ENCODE data around the gene SMG6. TPM values are rescaled to one million over a fixed set of nuclear protein-coding genes. Genes with fewer than 3 reads are reported as not detected.
A peak's percentile ranks its signal among the peaks of the same experiment; 100 is the strongest.

The SMG6 gene
- total RNA-seq, 1 donor from 2014 or later = 36.7 TPM

DNA sequence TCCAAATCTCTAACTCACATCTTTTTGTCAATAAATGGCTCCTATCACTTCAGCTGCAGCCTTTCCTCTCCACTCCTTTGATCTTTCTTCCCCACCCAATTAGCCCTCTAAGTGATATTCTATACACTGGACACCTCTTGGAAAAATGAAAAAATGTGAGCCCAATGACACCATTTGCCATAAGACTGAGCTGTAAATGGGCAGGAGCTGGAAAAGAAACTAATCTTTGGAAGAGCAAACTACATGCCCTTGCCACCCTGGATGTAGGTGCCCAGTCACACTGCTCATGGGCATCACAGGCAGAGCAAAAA lies 80.0 kb downstream of the SMG6 start:
- TF ChIP-seq, protein P1, sequence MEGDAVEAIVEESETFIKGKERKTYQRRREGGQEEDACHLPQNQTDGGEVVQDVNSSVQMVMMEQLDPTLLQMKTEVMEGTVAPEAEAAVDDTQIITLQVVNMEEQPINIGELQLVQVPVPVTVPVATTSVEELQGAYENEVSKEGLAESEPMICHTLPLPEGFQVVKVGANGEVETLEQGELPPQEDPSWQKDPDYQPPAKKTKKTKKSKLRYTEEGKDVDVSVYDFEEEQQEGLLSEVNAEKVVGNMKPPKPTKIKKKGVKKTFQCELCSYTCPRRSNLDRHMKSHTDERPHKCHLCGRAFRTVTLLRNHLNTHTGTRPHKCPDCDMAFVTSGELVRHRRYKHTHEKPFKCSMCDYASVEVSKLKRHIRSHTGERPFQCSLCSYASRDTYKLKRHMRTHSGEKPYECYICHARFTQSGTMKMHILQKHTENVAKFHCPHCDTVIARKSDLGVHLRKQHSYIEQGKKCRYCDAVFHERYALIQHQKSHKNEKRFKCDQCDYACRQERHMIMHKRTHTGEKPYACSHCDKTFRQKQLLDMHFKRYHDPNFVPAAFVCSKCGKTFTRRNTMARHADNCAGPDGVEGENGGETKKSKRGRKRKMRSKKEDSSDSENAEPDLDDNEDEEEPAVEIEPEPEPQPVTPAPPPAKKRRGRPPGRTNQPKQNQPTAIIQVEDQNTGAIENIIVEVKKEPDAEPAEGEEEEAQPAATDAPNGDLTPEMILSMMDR (IDR thresholded peaks at IDR 0.05) = no peak
- H3K27me3 Mint-ChIP-seq (ENCODE audit: unreplicated experiment) = no peaks in the 10 kb centered on the region
- H3K27ac Mint-ChIP-seq (ENCODE audit: unreplicated experiment) = no peak overlapping the region
- DNase-seq (ENCODE audit: extremely low spot score, unreplicated experiment) = no peak
- H3K36me3 Mint-ChIP-seq (ENCODE audit: unreplicated experiment) = peaks cover 8% of the 10 kb centered on the region
- H3K4me1 Mint-ChIP-seq (ENCODE audit: unreplicated experiment) = peaks cover 12% of the 10 kb centered on the region
- no peaks in the 10 kb centered on the region for H3K9me3 Mint-ChIP-seq (ENCODE audit: unreplicated experiment)
- H3K4me3 Mint-ChIP-seq (ENCODE audit: unreplicated experiment) = no peak overlapping the region

DNA sequence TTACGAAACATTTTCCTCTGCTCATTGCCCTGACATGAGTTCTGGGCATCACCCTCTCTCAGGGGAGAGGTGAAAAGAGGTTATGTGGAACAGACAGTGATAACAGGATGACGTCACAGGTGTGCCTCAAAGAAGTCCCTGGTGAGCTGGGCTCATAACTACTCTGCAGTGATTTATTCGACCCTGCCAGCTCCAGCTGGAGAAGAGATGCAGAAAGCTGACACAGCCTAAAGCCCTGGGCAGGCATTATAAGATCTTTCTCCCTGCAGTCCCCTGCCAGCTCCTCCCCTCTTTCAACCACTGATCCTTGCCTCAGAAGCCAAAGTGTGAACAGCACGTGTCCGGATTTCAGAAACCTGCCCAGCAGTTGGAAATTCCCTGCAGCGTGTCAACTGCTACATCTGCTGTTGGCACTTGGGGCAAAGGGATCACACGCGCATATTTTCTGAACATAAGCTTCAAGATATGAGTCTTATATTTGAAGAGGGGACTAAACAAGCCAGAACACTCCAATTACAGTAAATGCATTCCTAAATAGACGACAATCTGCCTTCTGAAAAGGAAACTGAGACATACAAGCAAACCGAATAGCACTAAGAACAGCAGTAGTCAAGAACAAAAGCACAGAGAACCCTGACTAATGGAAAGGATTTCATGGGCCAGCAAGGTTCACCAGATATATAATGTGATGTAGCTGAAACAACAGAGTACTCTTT lies 80.5 kb downstream of the SMG6 start:
- peak overlapping the region; percentile 72 for H3K27ac Mint-ChIP-seq (ENCODE audit: unreplicated experiment)
- no peak overlapping the region for H3K4me3 Mint-ChIP-seq (ENCODE audit: unreplicated experiment)
- TF ChIP-seq, protein P1 (IDR thresholded peaks at IDR 0.05) = no peak

DNA sequence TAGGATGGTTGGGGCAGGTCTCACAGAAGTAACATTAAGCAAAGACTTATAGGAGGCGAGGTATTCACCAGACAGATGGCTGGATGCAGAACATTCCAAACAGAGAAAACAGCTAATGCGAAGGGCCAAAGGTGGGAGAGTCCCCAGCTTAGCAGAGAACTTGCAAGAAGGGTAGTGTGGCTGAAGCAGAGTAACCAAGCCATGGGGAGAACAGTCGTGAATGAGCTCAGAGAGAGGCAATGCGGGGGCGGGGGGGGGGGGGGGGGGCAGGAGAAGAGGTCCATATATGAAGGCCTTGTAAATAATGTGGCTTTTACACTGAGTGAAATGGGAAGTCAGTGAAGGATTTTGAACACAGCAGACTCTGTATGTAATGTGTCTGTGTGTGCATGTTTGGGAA lies 81.3 kb downstream of the SMG6 start:
- TF ChIP-seq, protein P1 (IDR thresholded peaks at IDR 0.05) = no peak
- Mint-ChIP-seq H3K36me3 (ENCODE audit: unreplicated experiment) (peaks cover 10% of the 10 kb centered on the region), H3K27ac (ENCODE audit: unreplicated experiment) (no peak overlapping the region), H3K4me1 (ENCODE audit: unreplicated experiment) (peaks cover 12% of the 10 kb centered on the region), H3K4me3 (ENCODE audit: unreplicated experiment) (no peak overlapping the region), H3K9me3 (ENCODE audit: unreplicated experiment) (no peaks in the 10 kb centered on the region), H3K27me3 (ENCODE audit: unreplicated experiment) (no peaks in the 10 kb centered on the region)
- no peak for DNase-seq (ENCODE audit: extremely low spot score, unreplicated experiment)

More for the DNA sequence above, 80.5 kb downstream of the SMG6 start:
- DNase-seq (ENCODE audit: extremely low spot score, unreplicated experiment) = no peak
- Mint-ChIP-seq H3K27me3 (ENCODE audit: unreplicated experiment) (no peaks in the 10 kb centered on the region), H3K36me3 (ENCODE audit: unreplicated experiment) (peaks cover 10% of the 10 kb centered on the region), H3K9me3 (ENCODE audit: unreplicated experiment) (no peaks in the 10 kb centered on the region), H3K4me1 (ENCODE audit: unreplicated experiment) (peaks cover 12% of the 10 kb centered on the region)

DNA sequence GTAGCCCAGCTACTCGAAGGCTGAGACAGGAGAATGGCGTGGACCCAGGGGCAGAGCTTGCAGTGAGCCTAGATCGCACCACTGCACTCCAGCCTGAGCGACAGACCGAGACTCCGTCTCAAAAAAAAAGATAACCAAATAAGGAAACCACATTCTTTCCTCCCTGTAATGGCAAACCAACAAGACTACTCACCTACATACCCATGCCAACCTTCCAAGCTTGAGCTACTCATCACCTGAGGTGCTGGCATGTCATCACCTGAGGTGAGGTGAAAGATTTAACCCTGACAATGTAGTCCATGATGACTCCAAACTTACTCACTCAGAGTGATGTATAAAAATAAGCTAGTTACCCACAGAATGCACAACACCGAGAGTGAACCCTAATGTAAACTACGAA lies 85.2 kb downstream of the SMG6 start:
- no peaks in the 10 kb centered on the region for H3K27me3 Mint-ChIP-seq (ENCODE audit: unreplicated experiment)
- no peak for DNase-seq (ENCODE audit: extremely low spot score, unreplicated experiment)
- H3K9me3 Mint-ChIP-seq (ENCODE audit: unreplicated experiment) = no peaks in the 10 kb centered on the region
- no peak overlapping the region for H3K27ac Mint-ChIP-seq (ENCODE audit: unreplicated experiment)
- TF ChIP-seq, protein P1 (IDR thresholded peaks at IDR 0.05) = no peak
- no peak overlapping the region for H3K4me3 Mint-ChIP-seq (ENCODE audit: unreplicated experiment)
- peaks cover 41% of the 10 kb centered on the region for H3K4me1 Mint-ChIP-seq (ENCODE audit: unreplicated experiment)
- H3K36me3 Mint-ChIP-seq (ENCODE audit: unreplicated experiment) = peaks cover 6% of the 10 kb centered on the region

DNA sequence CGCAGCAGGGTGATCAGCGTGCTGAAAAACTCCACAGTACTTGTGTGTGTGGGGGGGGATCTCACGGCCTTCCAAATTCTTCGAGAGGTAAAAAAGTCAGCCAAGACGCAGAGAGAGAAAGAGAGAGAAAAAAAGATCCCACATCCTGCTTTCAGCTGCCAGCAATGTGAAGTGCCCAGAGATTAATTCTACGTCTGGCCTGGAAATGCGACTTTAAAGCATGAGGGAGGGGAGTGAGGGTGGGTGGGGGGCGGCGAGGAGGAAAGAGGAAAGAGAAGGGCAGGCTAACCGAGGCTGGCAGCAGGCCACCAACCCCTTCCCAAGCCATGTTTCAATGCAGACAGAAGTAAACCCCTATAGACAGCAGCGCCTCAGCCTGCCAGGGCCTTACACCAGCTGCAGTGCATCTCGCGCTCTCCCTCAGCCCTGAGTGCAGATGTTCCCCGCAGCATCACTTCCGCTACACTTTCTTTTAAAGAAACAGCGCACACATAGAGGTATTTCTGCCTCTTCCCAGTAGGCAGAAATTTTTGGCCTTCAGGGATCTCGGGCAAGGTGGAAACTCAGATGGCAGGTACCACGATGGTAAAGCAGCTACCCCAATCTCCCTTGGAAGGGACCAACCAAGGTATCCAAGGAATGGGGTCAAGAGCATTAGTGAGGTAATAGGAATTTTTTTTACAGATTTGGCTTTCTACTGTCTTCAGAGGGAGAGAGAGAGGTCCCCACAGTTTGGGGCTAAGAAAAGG lies 87.8 kb downstream of the SMG6 start:
- Mint-ChIP-seq H3K36me3 (ENCODE audit: unreplicated experiment) (peaks cover 4% of the 10 kb centered on the region), H3K4me1 (ENCODE audit: unreplicated experiment) (peaks cover 46% of the 10 kb centered on the region), H3K27ac (ENCODE audit: unreplicated experiment) (peak overlapping the region; percentile 93), H3K9me3 (ENCODE audit: unreplicated experiment) (no peaks in the 10 kb centered on the region), H3K4me3 (ENCODE audit: unreplicated experiment) (peak overlapping the region; percentile 68), H3K27me3 (ENCODE audit: unreplicated experiment) (no peaks in the 10 kb centered on the region)
- TF ChIP-seq, protein P1 (IDR thresholded peaks at IDR 0.05) = no peak
- no peak for DNase-seq (ENCODE audit: extremely low spot score, unreplicated experiment)
